DOHH2 (cell line): ENCODE measurements around the gene MICAL2.

Experiments used
- EZH2phosphoT487 ChIP-seq: fragments of 200-600 bp; sonication (generic); IDR thresholded peaks from 2 replicates; pipeline ENCODE4 v1.6.1; 2017; ENCODE audit warnings: borderline replicate concordance, mild to moderate bottlenecking, antibody characterized with exemption, low read length, moderate library complexity, mixed read lengths
- TF ChIP-seq, protein P1 (sequence below): fragments of 200-600 bp; sonication (generic); IDR thresholded peaks from one replicate; pipeline ENCODE4 v1.5.1; 2014; ENCODE audit warnings: antibody characterized with exemption, mild to moderate bottlenecking, low read depth, low read length; ENCODE audit not compliant: poor library complexity, severe bottlenecking

GRCh38 chr11:12114193-12115033 lies 4.0 kb downstream of the MICAL2 start:
- TF ChIP-seq, protein P1, sequence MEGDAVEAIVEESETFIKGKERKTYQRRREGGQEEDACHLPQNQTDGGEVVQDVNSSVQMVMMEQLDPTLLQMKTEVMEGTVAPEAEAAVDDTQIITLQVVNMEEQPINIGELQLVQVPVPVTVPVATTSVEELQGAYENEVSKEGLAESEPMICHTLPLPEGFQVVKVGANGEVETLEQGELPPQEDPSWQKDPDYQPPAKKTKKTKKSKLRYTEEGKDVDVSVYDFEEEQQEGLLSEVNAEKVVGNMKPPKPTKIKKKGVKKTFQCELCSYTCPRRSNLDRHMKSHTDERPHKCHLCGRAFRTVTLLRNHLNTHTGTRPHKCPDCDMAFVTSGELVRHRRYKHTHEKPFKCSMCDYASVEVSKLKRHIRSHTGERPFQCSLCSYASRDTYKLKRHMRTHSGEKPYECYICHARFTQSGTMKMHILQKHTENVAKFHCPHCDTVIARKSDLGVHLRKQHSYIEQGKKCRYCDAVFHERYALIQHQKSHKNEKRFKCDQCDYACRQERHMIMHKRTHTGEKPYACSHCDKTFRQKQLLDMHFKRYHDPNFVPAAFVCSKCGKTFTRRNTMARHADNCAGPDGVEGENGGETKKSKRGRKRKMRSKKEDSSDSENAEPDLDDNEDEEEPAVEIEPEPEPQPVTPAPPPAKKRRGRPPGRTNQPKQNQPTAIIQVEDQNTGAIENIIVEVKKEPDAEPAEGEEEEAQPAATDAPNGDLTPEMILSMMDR, result no peak
- no peak for TF ChIP-seq EZH2phosphoT487
